MM.1S (cell line): ENCODE data around the gene RASL12.

Source experiments
- CTCF ChIP-seq: fragments of 300-600 bp; sonication (generic); IDR thresholded peaks from 2 replicates; pipeline ENCODE4 v1.5.1; 2016; ENCODE audit warnings: antibody characterized with exemption, low read length, mixed read lengths
- EZH2phosphoT487 ChIP-seq: fragments of 300-600 bp; sonication (generic); IDR thresholded peaks from 2 replicates; pipeline ENCODE4 v1.6.1; 2018; ENCODE audit warnings: antibody characterized with exemption, low read length

GRCh38 chr15:65004993-65005392, 62.8 kb downstream of the RASL12 start:
- TF ChIP-seq CTCF (no peak), EZH2phosphoT487 (no peak)
